GM21381 (cell line): Measurements from ENCODE around the gene CAMK2N1.
"Not testable (repeated sequence)": the region's sequence is repeated elsewhere in the genome, so short reads cannot be mapped to it uniquely, and the experiment has no call there.

Experiments
- ATAC-seq: cut with Tn5 transposase; IDR thresholded peaks from one replicate; pipeline ENCODE4 v1.9.1; 2021; ENCODE audit warnings: mild to moderate bottlenecking, moderate library complexity; ENCODE audit not compliant: unreplicated experiment

CAMK2N1 gene

DNA sequence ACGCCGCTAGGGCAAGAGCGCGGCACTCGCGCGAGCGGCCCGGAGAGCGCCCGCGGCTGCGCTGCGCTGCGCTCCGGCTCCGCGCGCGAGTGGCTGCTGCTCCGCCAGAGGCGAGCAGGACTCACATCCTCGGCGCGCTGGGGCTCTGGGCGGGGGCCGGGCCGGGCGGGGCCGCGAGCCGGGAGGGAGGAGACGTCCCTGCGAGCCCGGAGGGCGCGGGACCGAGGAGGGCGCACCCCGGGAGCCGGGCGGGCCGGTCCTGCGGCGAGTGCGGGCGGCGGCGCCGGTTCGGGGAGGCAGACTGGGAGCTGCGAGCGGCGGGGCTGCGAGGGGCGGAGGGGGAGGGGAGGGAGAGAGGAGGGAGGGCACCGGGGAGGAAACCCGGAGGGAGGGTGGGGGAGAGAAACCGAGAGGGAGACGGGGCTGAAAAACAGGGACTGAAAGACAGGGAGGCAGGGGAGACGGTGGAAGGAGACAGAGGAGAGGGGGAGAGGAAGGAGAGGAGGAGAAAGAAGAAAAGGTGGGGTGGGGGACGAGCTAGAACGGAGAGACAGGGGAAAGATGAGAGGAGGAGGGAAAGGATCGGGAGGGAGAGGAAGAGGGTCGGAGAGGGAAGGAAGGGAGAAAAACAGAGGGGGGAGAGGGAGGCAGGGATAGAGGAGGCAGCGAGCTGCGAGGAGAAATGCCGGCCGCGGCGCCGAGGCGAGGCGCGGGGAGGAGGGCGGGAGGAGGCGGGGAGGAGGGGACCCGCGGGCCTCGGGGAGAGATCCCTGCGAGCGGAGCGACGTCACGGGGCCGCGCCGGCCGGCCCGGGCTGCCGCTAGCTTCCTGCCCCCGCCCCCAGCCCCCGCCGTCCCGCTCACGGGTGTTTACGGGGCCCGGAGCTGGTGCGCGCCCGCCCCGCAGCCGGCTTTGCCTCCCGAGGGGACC lies at the start of gene CAMK2N1:
TSS of gene CAMK2N1 (minus strand) at position 684 of the 930 bp plus-strand sequence. CDS start 831 bp downstream, outside the sequence.
- no peak for ATAC-seq

- no peak for ATAC-seq
Measured at GRCh38 chr1:20534659-20535417, 48.8 kb upstream of the CAMK2N1 start.

DNA sequence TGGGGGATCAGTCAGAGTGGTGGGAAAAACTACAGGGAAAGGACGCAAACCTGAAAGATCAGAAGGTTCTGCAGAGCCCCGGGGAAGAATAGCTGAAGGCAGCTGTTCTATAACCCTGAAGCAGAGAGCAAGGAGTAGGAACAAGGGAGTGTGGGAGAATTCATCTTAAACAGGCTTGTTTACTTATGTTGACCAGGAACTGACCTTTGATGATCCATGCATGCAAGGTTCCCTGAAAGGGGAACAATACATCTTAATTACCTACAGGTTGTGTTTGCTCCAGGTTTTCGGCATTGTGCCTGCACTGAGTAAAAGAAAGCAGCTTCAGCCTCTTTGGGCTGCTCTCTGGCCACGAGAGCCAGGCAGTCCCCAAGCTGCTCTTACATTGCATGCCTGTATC lies 47.6 kb upstream of the CAMK2N1 start:
- ATAC-seq: no peak

GRCh38 chr1:20530901-20531300 lies 44.9 kb upstream of the CAMK2N1 start:
- ATAC-seq: no peak

DNA sequence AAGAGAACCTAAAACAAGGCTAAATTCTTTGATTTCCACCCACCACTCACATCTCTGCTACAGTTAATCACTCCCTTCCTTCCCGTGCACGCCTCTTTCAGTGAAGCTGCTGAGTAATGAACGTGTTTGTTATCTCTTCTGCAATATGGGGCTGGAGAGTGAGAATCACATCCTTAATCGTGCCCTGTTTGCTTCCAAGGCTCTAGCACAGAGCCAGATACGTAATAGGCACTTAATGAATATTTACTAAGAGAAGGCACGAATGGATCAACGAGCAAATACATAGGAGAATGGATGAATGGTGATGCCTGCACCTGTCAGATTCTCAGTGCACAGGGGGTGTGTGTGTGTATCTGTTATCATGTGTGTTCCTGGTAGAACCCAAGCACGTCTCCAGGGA lies 44.3 kb upstream of the CAMK2N1 start:
- ATAC-seq: no peak

DNA sequence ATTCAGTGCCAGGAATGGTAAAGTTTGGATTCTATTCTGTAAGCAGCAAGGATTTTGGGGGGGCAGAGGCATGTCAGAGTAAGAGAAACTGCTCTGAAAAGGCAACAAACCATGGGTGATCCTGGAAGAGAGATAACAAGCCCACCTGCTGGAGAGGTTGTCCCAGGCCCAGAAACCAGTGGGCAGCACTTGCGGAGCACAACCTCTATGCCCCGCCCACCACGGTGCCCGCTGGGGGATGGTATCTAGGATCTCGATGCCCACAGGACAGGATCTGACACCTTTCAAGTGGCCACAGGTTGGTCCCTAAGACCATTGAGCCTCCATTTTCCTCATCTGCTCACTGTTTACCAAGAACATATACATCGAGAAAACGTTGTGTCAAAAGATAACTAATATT lies 42.2 kb upstream of the CAMK2N1 start:
- ATAC-seq: no peak

DNA sequence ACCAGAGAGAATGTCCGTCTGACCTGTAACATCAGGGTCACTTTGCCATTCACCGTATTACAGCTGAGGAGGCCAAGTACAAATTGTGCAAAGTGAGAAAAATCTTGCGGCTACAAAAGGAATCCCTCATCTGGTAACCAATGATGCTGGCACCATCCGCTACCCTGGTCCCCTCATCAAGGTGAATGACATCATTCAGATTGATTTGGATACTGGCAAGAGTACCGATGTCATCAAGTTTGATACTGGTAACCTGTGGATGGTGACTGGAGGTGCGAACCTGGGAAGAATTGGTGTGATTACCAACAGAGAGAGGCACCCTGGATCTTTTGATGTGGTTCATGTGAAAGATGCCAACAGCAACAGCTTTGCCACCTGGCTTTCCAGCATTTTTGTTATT lies 40.3 kb upstream of the CAMK2N1 start:
- no peak for ATAC-seq

GRCh38 chr1:20521960-20522861 lies 36.2 kb upstream of the CAMK2N1 start:
- no peak for ATAC-seq

DNA sequence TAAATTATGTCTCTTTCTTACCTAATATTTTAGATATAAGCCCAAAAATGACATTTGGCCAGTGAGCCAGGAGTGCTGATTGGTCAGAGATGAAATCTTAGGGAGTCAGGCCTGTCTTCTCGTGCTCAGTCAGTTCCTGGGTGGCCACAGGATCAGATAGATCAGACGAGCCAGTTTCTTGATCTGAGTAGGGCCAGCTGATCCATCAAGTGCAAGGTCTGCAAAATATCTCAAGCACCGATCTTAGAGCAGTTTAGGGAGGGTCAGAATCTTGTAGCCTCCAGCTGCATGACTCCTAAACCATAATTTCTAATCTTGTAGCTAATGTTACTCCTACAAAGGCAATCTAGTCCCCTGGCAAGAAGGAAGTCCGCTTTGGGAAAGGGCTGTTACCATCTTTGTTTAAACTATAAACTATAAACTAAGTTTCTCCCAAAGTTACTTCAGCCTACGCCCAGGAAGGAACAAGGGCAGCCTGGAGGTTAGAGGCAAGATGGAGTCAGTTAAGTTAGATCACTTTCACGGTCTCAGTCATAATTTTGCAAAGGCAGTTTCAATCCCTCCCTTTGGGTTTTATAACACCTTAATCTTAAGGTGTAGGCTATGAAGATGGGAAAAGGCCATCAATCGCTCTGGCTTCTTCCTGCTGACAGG lies 33.7 kb upstream of the CAMK2N1 start:
- not testable (repeated sequence) for ATAC-seq

DNA sequence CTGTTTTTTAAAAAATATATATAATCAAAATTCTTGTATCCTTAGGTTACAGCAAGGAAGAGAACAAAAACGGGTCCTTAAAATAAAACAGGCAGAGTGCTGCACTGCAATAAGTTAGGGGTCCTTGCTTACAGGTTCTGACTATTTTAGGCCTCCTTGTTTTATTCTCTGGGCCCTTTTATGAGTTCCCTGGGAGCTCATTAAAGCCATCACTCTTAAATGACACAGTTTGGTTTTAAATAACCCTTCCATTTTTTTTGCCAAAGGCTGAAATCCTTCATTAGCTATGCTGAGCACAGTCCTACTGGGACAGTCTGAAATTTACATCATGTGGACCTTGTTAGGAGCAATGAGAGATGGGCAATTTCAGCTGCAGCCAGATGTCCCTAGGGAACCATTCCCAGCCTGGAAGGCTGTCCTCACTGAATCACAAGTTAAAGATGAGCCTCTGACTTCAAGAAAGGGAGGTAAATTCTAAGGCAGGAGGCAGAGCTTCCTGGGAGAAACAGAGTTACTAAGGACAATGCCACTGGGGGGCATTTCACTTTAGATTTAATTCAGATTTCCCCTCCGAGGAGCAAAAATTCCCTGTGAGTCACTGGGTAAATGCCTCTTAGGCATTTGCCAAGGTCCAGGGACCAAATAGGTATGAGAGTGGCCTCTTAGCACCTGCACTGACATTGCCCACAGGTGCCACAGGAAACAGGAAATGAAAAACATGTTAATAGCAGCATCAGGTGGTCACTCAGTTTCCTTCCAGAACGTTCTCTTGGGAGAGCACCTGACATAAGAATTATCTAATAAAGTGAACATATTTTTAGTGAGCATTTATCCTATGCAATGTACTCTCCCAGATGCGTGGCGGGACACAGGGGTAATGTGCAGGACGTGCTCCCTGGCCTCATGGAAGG lies 25.8 kb upstream of the CAMK2N1 start:
- no peak for ATAC-seq

GRCh38 chr1:20508411-20508771 lies 22.4 kb upstream of the CAMK2N1 start:
- ATAC-seq: no peak

DNA sequence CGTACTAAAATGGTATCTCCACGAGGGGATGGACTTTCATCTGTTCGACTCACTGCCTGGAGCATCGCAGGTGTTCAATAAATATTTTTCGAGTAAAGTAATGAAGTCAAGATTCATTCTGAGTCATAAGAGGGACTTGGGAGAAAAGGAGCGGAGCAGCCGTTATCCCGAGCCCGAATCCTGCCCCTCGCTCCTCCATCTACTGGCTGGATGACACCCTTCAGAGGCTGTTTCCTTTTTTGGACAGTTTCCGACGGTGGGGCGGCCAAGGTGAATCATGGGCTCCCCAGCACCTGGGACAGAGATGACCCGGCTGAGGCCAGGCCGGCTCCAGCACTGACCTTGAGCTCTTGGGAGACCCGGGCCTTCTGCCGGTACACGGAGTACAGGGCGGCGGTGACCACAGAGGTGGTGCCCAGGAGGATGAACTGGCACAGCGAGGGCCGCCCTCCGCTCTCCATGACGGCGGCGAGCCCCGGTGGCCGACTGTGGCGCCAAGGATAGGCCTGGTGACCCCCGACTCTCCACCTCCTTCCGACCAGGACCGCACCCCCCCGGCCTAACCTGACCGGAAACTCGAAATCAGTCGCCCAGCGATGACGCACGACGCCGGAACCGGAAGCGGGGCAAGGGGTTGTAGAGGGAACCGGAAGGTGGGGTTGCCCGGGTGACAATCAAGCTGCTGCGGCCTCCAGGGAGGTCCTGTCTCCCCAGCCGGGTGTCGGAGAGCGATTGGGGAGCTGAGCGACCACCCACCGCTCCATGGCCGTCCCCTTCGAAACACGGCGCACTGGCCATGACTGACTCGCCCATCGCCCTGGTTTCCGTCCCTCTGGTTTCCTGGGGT lies 21.8 kb upstream of the CAMK2N1 start, which contains the start of gene MUL1:
TSS of gene MUL1 (minus strand) at position 588 of the 847 bp plus-strand sequence. CDS start at position 461, 127 bp downstream.
- ATAC-seq: peak; percentile 94

DNA sequence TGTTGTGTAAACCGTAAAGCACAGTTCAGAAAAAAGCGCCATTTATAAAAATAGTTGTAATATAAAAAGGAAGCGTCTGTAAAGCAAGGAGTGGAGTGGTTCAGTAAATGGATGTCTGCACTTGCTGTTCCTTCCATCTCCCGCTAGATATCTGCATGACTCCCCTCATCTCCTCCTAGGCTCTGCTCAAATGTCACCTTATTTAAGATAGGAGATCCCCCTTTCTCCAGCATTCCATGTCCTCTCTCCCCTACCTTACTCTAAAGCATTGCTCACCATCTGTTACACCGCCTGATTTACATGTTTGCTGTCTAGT lies 21.2 kb upstream of the CAMK2N1 start:
- peak; percentile 15 for ATAC-seq

DNA sequence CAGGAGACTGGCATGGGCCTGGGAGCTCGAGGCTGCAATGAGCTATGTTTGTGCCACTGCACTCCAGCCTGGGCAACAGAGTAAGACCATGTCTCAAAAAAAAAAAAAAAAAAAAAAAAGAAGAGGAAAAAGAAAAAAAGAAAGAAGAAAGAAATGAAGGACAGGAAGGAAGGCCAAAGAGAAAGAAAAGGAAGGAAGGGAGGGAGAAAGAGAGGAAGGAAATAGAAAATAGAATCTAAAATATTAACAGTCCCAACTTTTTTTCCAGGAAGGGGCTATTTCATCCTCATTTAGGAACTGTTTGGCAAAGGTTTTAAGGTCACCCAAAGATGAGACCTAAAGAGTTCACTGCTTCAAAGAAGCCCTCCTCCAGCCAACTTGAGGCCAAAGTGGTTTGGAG lies 19.5 kb upstream of the CAMK2N1 start:
- no peak for ATAC-seq

- no peak for ATAC-seq
Measured at GRCh38 chr1:20500716-20501115, 14.7 kb upstream of the CAMK2N1 start.

DNA sequence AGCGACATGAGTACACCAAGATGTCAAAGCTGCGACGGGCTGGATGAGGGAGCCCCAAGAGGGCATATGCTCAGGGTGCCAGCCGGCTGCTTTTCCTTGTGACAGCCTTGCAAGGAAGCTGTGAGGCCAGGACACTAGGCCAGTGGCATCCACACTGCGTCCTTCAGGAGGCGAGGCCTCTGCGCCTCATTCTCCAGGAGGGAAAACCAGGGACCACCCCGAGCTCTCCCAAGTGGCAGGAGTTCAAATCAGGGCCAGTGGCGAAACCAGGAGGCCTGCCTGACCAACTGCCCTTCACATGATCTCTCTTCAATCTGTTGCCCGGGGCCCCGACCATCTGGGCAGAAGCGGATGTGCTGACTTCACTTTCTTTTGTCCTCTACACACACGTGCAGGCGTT lies 13.7 kb upstream of the CAMK2N1 start:
- no peak for ATAC-seq

DNA sequence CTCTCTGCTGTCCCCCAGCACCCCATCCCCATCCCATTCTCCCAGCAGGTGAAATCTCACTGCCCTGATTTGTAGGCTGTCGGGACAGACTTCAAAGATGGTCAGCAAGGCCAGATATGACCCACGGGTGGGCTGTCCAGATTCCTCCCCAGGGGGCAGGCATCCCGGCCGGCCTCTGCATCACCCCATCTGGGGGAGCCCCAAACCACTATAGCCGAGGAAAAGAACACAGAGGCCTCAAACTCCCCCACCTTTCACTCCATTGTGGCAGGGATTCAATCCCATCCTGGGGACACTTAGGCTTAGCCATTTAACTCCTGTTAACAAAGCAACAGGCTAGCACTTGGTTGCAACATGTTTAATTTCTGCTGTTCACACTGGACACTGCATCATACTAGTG lies 13.1 kb upstream of the CAMK2N1 start:
- ATAC-seq: no peak

DNA sequence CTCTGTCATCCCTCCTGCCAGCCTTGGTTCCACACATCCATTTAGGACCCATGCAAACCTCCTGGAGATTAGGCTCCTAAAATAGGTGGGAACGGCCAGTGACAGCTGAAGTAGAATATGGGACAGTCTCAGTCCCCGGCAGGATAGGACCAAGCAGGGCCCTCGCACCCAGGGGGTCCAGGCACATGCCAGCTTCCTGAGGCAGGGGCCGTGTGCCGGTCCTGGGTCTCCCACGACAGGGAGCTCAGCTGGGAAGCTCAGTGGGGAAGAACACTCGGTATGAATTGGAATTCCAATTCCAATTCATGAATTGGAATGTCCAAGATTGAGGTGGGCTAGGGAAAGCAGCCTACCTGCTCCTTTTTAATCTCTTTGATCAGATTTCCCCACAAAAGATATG lies 12.1 kb upstream of the CAMK2N1 start:
- no peak for ATAC-seq

DNA sequence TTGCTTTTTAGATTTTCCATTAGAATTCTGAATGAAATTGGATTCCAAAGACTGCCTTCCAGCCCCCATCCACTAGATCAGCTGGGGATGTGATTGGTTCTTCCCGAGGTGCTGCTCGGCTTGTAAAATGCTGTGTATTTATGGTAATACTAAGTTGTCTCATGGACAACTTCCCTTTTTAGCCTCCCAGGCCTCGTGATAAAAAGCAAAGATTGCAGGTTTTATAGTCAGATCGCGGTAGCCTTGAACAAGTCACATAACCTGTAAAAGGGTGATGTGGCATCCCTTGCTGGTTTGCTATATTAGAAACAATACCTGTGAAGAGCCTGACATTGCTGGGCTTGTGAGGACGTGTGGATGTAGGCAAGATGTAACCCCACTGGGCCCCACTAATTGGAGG lies 11.5 kb upstream of the CAMK2N1 start:
- no peak for ATAC-seq
